H9 (cell line): ENCODE data around the gene ASAP3. TPM values are rescaled to one million over a fixed set of nuclear protein-coding genes. Genes with fewer than 3 reads are reported as not detected.

Experiments
- DNase-seq: peaks from one replicate; pipeline ENCODE4 v3.0.0-alpha.2; 2017
- H2AFZ ChIP-seq: one replicate; pipeline ENCODE4 v1.6.1; 2013; ENCODE audit warnings: mild to moderate bottlenecking, low read length, control low read depth, moderate library complexity
- H2AK5ac ChIP-seq: 2 replicates; pipeline ENCODE4 v1.6.1; 2013; ENCODE audit warnings: low read length, control low read depth, mixed read lengths; ENCODE audit not compliant: insufficient read length
- H2BK120ac ChIP-seq: one replicate; pipeline ENCODE4 v1.6.1; 2013; ENCODE audit warnings: low read depth, mild to moderate bottlenecking, low read length, control low read depth, inconsistent platforms; ENCODE audit not compliant: poor library complexity, severe bottlenecking
- H2BK12ac ChIP-seq: 2 replicates; pipeline ENCODE4 v1.6.1; 2013; ENCODE audit warnings: low read length, control low read depth, mixed read lengths, low read depth; ENCODE audit not compliant: insufficient read length
- H2BK15ac ChIP-seq: 2 replicates; pipeline ENCODE4 v1.6.1; 2013; ENCODE audit warnings: low read depth, low read length, control low read depth
- H2BK20ac ChIP-seq: one replicate; pipeline ENCODE4 v1.6.1; 2013; ENCODE audit warnings: low read depth, mild to moderate bottlenecking, low read length, control low read depth, inconsistent platforms; ENCODE audit not compliant: poor library complexity, severe bottlenecking
- H2BK5ac ChIP-seq: 2 replicates; pipeline ENCODE4 v1.6.1; 2013; ENCODE audit warnings: low read length, control low read depth, mixed read lengths; ENCODE audit not compliant: insufficient read length
- H3K14ac ChIP-seq: 2 replicates; pipeline ENCODE4 v1.6.1; 2013; ENCODE audit warnings: low read length, control low read depth; ENCODE audit not compliant: insufficient read depth
- H3K18ac ChIP-seq: 2 replicates; pipeline ENCODE4 v1.6.1; 2013; ENCODE audit warnings: low read depth, mild to moderate bottlenecking, mixed read lengths, low read length, control low read depth; ENCODE audit not compliant: insufficient read length
- H3K23ac ChIP-seq: 2 replicates; pipeline ENCODE4 v1.6.1; 2013; ENCODE audit warnings: low read length, control low read depth, mixed read lengths, low read depth; ENCODE audit not compliant: insufficient read length
- H3K23me2 ChIP-seq: 2 replicates; pipeline ENCODE4 v1.6.1; 2013; ENCODE audit warnings: low read depth, mild to moderate bottlenecking, mixed read lengths, low read length, control low read depth; ENCODE audit not compliant: insufficient read length, poor library complexity, severe bottlenecking
- H3K27ac ChIP-seq: 2 replicates; pipeline ENCODE4 v1.5.1; 2013; ENCODE audit warnings: low read length, control low read depth, mixed read lengths, low read depth; ENCODE audit not compliant: insufficient read length
- H3K27me3 ChIP-seq: 2 replicates; pipeline ENCODE4 v1.6.1; 2013; ENCODE audit warnings: low read length, control low read depth, inconsistent platforms; ENCODE audit not compliant: insufficient read depth
- H3K4ac ChIP-seq: 2 replicates; pipeline ENCODE4 v1.6.1; 2013; ENCODE audit warnings: low read depth, mild to moderate bottlenecking, control low read depth, inconsistent platforms, low read length, moderate library complexity
- H3K4me1 ChIP-seq: 2 replicates; pipeline ENCODE4 v1.6.1; 2013; ENCODE audit warnings: low read length, control low read depth, inconsistent platforms; ENCODE audit not compliant: insufficient read depth
- H3K4me2 ChIP-seq: 2 replicates; pipeline ENCODE4 v1.6.1; 2013; ENCODE audit warnings: low read length, control low read depth, mixed read lengths; ENCODE audit not compliant: insufficient read length, insufficient read depth
- H3K56ac ChIP-seq: 2 replicates; pipeline ENCODE4 v1.6.1; 2013; ENCODE audit warnings: low read depth, mild to moderate bottlenecking, mixed read lengths, low read length, control low read depth; ENCODE audit not compliant: insufficient read length
- H3K79me1 ChIP-seq: 2 replicates; pipeline ENCODE4 v1.6.1; 2013; ENCODE audit warnings: low read depth, mild to moderate bottlenecking, moderate library complexity, low read length, control low read depth, inconsistent platforms; ENCODE audit not compliant: insufficient read depth, poor library complexity, severe bottlenecking
- H3K79me2 ChIP-seq: 2 replicates; pipeline ENCODE4 v1.6.1; 2013; ENCODE audit warnings: low read length, control low read depth, inconsistent platforms; ENCODE audit not compliant: insufficient read depth
- H3K9ac ChIP-seq: 2 replicates; pipeline ENCODE4 v1.6.1; 2013; ENCODE audit warnings: low read length, control low read depth, mixed read lengths; ENCODE audit not compliant: insufficient read length; ENCODE audit errors: extremely low read depth
- H3K9me3 ChIP-seq: one replicate; pipeline ENCODE4 v1.6.1; 2013; ENCODE audit warnings: low read depth, low read length, inconsistent platforms; ENCODE audit not compliant: control insufficient read depth
- H3T11ph ChIP-seq: one replicate; pipeline ENCODE4 v1.6.1; 2013; ENCODE audit warnings: mild to moderate bottlenecking, low read length, control low read depth, inconsistent platforms
- H4K20me1 ChIP-seq: one replicate; pipeline ENCODE4 v1.6.1; 2013; ENCODE audit not compliant: control insufficient read depth, insufficient read length, insufficient read depth
- H4K5ac ChIP-seq: 2 replicates; pipeline ENCODE4 v1.6.1; 2013; ENCODE audit warnings: low read depth, mild to moderate bottlenecking, mixed read lengths, low read length, control low read depth; ENCODE audit not compliant: insufficient read length
- H4K8ac ChIP-seq: replicated peaks from 2 replicates; pipeline ENCODE4 v1.6.1; 2013; ENCODE audit warnings: low read length, control low read depth, mixed read lengths, low read depth; ENCODE audit not compliant: insufficient read length
- H4K91ac ChIP-seq: 2 replicates; pipeline ENCODE4 v1.6.1; 2013; ENCODE audit warnings: low read depth, mild to moderate bottlenecking, moderate library complexity, mixed read lengths, low read length, control low read depth; ENCODE audit not compliant: insufficient read length
- H3K27ac Mint-ChIP-seq, 3 experiments: 2 replicates in 2 of 3; 3 replicates in 1 of 3; pipeline ENCODE4 v1.8.0; 2020 to 2021; ENCODE audit warnings: mixed read lengths in 3 of 3, mild to moderate bottlenecking in 1 of 3, moderate library complexity in 1 of 3
- H3K27me3 Mint-ChIP-seq: 2 replicates; pipeline ENCODE4 v1.8.0; 2021; ENCODE audit warnings: low read depth, mild to moderate bottlenecking, moderate library complexity, mixed read lengths
- H3K36me3 Mint-ChIP-seq, 3 experiments: 2 replicates in 2 of 3; 3 replicates in 1 of 3; pipeline ENCODE4 v1.8.0; 2020 to 2021; ENCODE audit warnings: low read depth in 3 of 3, mixed read lengths in 3 of 3; ENCODE audit not compliant: insufficient read depth in 1 of 3
- H3K4me1 Mint-ChIP-seq, 2 experiments: 2 replicates each; pipeline ENCODE4 v1.8.0; 2020; ENCODE audit warnings: mixed read lengths in 2 of 2
- H3K4me3 Mint-ChIP-seq, 2 experiments: 2 replicates in 1 of 2; 3 replicates in 1 of 2; pipeline ENCODE4 v1.8.0; 2020 to 2021; ENCODE audit warnings: mild to moderate bottlenecking in 2 of 2, mixed read lengths in 2 of 2, moderate library complexity in 1 of 2
- H3K9me3 Mint-ChIP-seq, 2 experiments: 2 replicates in 1 of 2; 3 replicates in 1 of 2; pipeline ENCODE4 v1.8.0; 2020; ENCODE audit warnings: mild to moderate bottlenecking in 2 of 2, mixed read lengths in 2 of 2, moderate library complexity in 1 of 2
- CTCF ChIP-seq: fragments of 200-600 bp; sonication (generic); conservative IDR thresholded peaks from 3 replicates; pipeline ENCODE4 v1.8.0; 2021; ENCODE audit warnings: antibody characterized with exemption, mild to moderate bottlenecking
- WGBS: extraction: QIAGEN DNeasy Blood & Tissue Kit; methylation state at CpG from one replicate; pipeline ENCODE4 v1.1.7; 2013; ENCODE audit warnings: missing lambda C conversion rate, low lambda C conversion rate, mixed read lengths; ENCODE audit not compliant: insufficient read length; ENCODE audit errors: extremely low coverage; 5-methylcytosine and 5-hydroxymethylcytosine counted together
- total RNA-seq: library from RNA; stranded (reverse); gene quantifications from 2 replicates; pipeline ENCODE4 v1.2.1, GENCODE V29; 2021

ASAP3 gene
- total RNA-seq, 1 experiment from 2014 or later: 26.7 TPM

GRCh38 chr1:23475134-23475628, 8.8 kb downstream of the ASAP3 start:
- Histone ChIP-seq H3K4me2 (no peak overlapping the region), H3K9ac (no peak overlapping the region), H3K79me2 (no peaks in the 10 kb centered on the region; the same call in 1 of the 2 replicates), H3K9me3 (no peaks in the 10 kb centered on the region), H3K27ac (no peak overlapping the region), H2BK120ac (no peak overlapping the region), H2AFZ (no peak overlapping the region), H4K5ac (no peak overlapping the region), H3K23me2 (no peaks in the 10 kb centered on the region), H2AK5ac (no peak overlapping the region), H3K56ac (no peak overlapping the region), H2BK5ac (no peak overlapping the region), H3T11ph (no peak overlapping the region), H4K8ac (no peak overlapping the region), H3K14ac (no peak overlapping the region), H3K4me1 (no peaks in the 10 kb centered on the region), H4K91ac (no peak overlapping the region), H2BK15ac (no peak overlapping the region), H3K18ac (no peak overlapping the region), H3K23ac (no peak overlapping the region), H3K27me3 (no peaks in the 10 kb centered on the region), H2BK12ac (no peak overlapping the region), H3K4ac (no peak overlapping the region), H4K20me1 (no peaks in the 10 kb centered on the region), H3K79me1 (no peaks in the 10 kb centered on the region), H2BK20ac (no peak overlapping the region)
- WGBS: no CpG with 5 or more reads among the region's 6 CpGs
- H3K27me3 Mint-ChIP-seq: no peaks in the 10 kb centered on the region
- no peak for DNase-seq
- no peaks in the 10 kb centered on the region for H3K9me3 Mint-ChIP-seq
- H3K4me1 Mint-ChIP-seq: peaks cover 0 to 15% of the 10 kb centered on the region in 2 experiments; a peak in 3 of 4 replicates
- H3K27ac Mint-ChIP-seq: no peak overlapping the region
- no peak overlapping the region; a peak in 1 of 5 replicates for H3K4me3 Mint-ChIP-seq
- H3K36me3 Mint-ChIP-seq: peaks cover 2 to 4% (median 3%) of the 10 kb centered on the region in 3 experiments; a peak in 2 of 7 replicates
- no peak for TF ChIP-seq CTCF
